Upper lobe of left lung (tissue), 6 donors: ENCODE measurements around the gene NEXN. TPM values are rescaled to one million over a fixed set of nuclear protein-coding genes. Genes with fewer than 3 reads are reported as not detected.

Source experiments
- ATAC-seq, 2 donors: fragments of 200-7000 bp; cut with Tn5 transposase; one replicate each; pipeline ENCODE4 v1.9.1; 2022; ENCODE audit warnings: mild to moderate bottlenecking in 2 of 2, moderate library complexity in 2 of 2; ENCODE audit not compliant: low FRiP score in 2 of 2
- DNase-seq, 2 donors: peaks; one replicate each; pipeline ENCODE4 v3.0.0-alpha.2; 2019 to 2020
- H3K27ac ChIP-seq, 4 donors: fragments of 200-600 bp; sonication (generic); one replicate each; pipeline ENCODE4 v1.5.1; 2016 to 2019
- H3K27me3 ChIP-seq, 4 donors: fragments of 200-600 bp; sonication (generic); one replicate each; pipeline ENCODE4 v1.5.1; 2017 to 2019
- H3K36me3 ChIP-seq, 4 donors: fragments of 200-600 bp; sonication (generic); one replicate each; pipeline ENCODE4 v1.5.1; 2016 to 2019
- H3K4me1 ChIP-seq, 4 donors: fragments of 200-600 bp; sonication (generic); one replicate each; pipeline ENCODE4 v1.5.1; 2018 to 2019
- H3K4me3 ChIP-seq, 4 donors: fragments of 200-600 bp; sonication (generic); one replicate each; pipeline ENCODE4 v1.5.1; 2017 to 2019; ENCODE audit warnings: mild to moderate bottlenecking in 2 of 4, moderate library complexity in 1 of 4
- H3K9me3 ChIP-seq, 4 donors: fragments of 200-600 bp; sonication (generic); one replicate each; pipeline ENCODE4 v1.5.1; 2018 to 2019
- EP300 ChIP-seq, 4 donors: sonication (generic); formaldehyde crosslinking; IDR thresholded peaks; one replicate each; pipeline ENCODE4 v1.5.1; 2017; ENCODE audit warnings: antibody characterized with exemption in 4 of 4, control low read depth in 2 of 4
- POLR2A ChIP-seq, 4 donors: fragments of 450-650 bp; IDR thresholded peaks; one replicate each; pipeline ENCODE4 v1.5.1; 2016 to 2017; ENCODE audit warnings: antibody characterized with exemption in 4 of 4, mild to moderate bottlenecking in 2 of 4
- POLR2AphosphoS5 ChIP-seq, 2 donors: sonication (generic); formaldehyde crosslinking; IDR thresholded peaks; one replicate each; pipeline ENCODE4 v1.5.1; 2017; ENCODE audit warnings: antibody characterized with exemption in 2 of 2
- WGBS, 2 donors: methylation state at CpG; one replicate each; pipeline ENCODE4 v1.1.5; 2017 to 2018; 5-methylcytosine and 5-hydroxymethylcytosine counted together
- total RNA-seq, 6 donors: library from RNA; depleted of rRNA in 4 of 6; stranded (reverse); fragments of >200 nt in 4 of 6; gene quantifications; one replicate each; pipeline versions ENCODE4 v1.1.0 to v1.2.1, GENCODE V29; 2016 to 2021
- TF ChIP-seq, protein P1 (sequence below), 6 experiments: fragments of 450-650 bp in 4 of 6; fragments of 200-600 bp in 2 of 6; sonication (generic) in 2 of 6; IDR thresholded peaks; one replicate each; pipeline ENCODE4 v1.5.1; 2016 to 2019; ENCODE audit warnings: antibody characterized with exemption in 6 of 6
- donor health status: DM: no; HTN: no; CAD: no; lungs with moderate emphysema.
- donor health status: DM: no; HTN: yes; CAD: no; lungs with severe emphysema.

NEXN gene
- total RNA-seq, 6 donors from 2014 or later, result 13.0 to 60.8 (median 28.2) TPM

DNA sequence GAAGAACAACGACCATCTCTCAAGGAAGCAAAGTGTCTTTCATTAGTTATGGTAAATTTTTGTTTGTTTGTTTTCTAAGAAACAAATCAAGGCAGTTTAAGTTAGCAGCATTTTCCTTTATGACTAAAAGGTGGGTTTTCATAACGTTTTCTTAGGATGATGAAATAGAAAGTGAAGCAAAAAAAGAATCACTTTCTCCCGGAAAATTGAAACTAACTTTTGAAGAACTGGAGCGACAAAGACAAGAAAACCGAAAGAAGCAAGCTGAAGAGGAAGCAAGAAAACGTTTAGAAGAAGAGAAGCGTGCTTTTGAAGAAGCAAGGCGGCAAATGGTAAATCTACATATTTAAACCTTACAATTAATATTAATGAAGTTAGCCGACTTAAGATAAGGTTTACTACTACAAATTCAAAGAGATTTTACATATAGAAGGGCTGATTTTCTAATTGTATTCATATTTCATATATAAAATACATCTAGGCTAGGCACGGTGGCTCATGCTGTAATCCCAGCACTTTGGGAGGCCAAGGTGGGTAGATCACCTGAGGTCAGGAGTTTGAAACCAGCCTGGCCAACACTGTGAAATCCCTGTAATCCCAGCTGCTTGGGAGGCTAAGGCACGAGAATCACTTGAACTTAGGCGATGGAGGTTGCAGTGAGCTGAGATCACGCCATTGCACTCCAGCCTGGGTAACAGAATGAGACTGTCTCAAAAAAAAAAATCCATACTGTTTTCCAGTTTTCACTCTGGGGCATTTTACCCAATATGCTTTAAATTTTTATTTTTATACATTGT, 38.3 kb downstream of the NEXN start:
- H3K27ac ChIP-seq, result no peak overlapping the region
- DNase-seq, result no peak
- peak overlapping the region in 2 of 4 donors; percentile 13 to 33 for H3K4me3 ChIP-seq
- H3K9me3 ChIP-seq, result no peaks in the 10 kb centered on the region
- ATAC-seq, result no peak
- H3K27me3 ChIP-seq, result no peaks in the 10 kb centered on the region
- H3K36me3 ChIP-seq, result peaks cover 0 to 17% (median 0%) of the 10 kb centered on the region in 4 donors
- TF ChIP-seq, protein P1, sequence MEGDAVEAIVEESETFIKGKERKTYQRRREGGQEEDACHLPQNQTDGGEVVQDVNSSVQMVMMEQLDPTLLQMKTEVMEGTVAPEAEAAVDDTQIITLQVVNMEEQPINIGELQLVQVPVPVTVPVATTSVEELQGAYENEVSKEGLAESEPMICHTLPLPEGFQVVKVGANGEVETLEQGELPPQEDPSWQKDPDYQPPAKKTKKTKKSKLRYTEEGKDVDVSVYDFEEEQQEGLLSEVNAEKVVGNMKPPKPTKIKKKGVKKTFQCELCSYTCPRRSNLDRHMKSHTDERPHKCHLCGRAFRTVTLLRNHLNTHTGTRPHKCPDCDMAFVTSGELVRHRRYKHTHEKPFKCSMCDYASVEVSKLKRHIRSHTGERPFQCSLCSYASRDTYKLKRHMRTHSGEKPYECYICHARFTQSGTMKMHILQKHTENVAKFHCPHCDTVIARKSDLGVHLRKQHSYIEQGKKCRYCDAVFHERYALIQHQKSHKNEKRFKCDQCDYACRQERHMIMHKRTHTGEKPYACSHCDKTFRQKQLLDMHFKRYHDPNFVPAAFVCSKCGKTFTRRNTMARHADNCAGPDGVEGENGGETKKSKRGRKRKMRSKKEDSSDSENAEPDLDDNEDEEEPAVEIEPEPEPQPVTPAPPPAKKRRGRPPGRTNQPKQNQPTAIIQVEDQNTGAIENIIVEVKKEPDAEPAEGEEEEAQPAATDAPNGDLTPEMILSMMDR (IDR thresholded peaks at IDR 0.05), result no peak
- no peak for TF ChIP-seq POLR2AphosphoS5 (IDR thresholded peaks at IDR 0.05)
- no peak for TF ChIP-seq POLR2A (IDR thresholded peaks at IDR 0.05)
- TF ChIP-seq EP300 (IDR thresholded peaks at IDR 0.05), result no peak
- H3K4me1 ChIP-seq, result peaks cover 0 to 5% (median 0%) of the 10 kb centered on the region in 4 donors
- 60 to 61% methylated on average over 13 of the region's 13 CpGs for WGBS, 2 donors

DNA sequence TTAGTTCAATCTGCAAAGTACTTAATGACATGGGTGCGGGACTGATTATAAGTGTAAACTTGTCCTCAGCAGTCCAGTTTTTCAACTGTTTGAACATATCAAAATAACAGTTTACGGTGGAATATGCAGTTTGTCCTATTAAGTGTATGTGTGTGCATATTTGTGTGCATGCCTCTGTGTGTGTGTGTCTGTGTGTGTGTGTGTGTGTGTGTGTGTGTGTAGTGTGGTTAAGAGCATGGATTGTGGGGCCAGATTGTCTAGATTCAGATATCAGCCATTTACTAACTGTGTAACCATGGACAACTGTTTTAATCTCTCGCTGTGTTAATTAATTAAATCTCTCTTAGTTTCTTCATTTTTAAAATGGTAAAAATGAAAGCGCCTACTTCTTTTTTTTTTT, 39.0 kb downstream of the NEXN start:
- 84 to 85% methylated on average over 4 of the region's 4 CpGs for WGBS, 2 donors

DNA sequence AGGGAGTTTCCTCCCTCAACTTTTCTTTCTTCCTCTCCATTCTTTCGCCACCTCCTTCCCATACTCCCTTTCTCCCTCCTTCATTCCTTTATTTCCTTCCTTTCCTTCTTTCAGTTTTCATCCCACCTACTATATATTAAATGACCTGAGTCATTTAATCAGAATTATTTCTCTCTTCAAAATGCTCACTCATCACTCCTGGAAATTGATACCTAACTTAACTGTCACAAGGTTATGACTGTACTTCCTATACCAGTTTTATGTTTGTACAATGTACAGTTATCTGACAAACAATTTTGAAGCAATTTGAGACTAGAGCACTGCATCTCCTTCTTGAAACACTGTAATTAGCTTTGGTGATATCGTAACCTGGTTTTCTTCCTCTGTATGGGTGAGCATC, 41.4 kb downstream of the NEXN start:
- TF ChIP-seq POLR2A (IDR thresholded peaks at IDR 0.05) (no peak), POLR2AphosphoS5 (IDR thresholded peaks at IDR 0.05) (no peak), EP300 (IDR thresholded peaks at IDR 0.05) (no peak)
- TF ChIP-seq, protein P1 (IDR thresholded peaks at IDR 0.05), result no peak
- H3K4me3 ChIP-seq, result no peak overlapping the region
- DNase-seq, result no peak

More for the DNA sequence above, 39.0 kb downstream of the NEXN start:
- no peak overlapping the region for H3K27ac ChIP-seq
- H3K27me3 ChIP-seq, result no peaks in the 10 kb centered on the region
- peak overlapping the region in 2 of 4 donors; percentile 13 to 33 for H3K4me3 ChIP-seq
- ATAC-seq, result no peak
- H3K36me3 ChIP-seq, result peaks cover 0 to 17% (median 0%) of the 10 kb centered on the region in 4 donors
- H3K9me3 ChIP-seq, result no peaks in the 10 kb centered on the region
- DNase-seq, result no peak
- peaks cover 0 to 5% (median 0%) of the 10 kb centered on the region in 4 donors for H3K4me1 ChIP-seq
- TF ChIP-seq, protein P1 (IDR thresholded peaks at IDR 0.05), result no peak
- TF ChIP-seq EP300 (IDR thresholded peaks at IDR 0.05) (no peak), POLR2A (IDR thresholded peaks at IDR 0.05) (no peak), POLR2AphosphoS5 (IDR thresholded peaks at IDR 0.05) (no peak)

DNA sequence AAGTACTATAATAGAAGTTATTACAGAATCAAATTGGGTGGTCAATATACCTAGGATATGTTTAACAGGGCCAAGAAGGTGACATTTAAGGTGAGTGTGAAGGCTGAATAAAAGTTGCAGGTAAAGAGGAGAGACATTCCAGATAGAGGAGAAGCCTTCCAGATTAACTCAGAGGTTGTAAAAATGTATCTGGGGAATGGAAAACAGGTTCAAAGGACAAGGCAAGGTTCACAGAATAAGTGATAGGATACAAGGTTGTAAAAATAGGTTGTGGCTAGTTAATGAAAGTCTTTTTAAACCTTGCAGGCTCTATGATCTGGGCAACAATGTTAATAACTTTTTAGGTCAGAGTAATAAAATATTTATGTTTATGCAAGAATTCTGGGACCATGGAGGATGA, 50.2 kb downstream of the NEXN start:
- H3K9me3 ChIP-seq, result no peaks in the 10 kb centered on the region
- H3K4me3 ChIP-seq, result no peak overlapping the region
- H3K27ac ChIP-seq, result no peak overlapping the region
- peaks cover 0 to 20% (median 2%) of the 10 kb centered on the region in 4 donors for H3K36me3 ChIP-seq
- ATAC-seq (no peak), DNase-seq (no peak)
- no peaks in the 10 kb centered on the region for H3K4me1 ChIP-seq
- no peaks in the 10 kb centered on the region for H3K27me3 ChIP-seq
- TF ChIP-seq POLR2A (IDR thresholded peaks at IDR 0.05) (no peak), POLR2AphosphoS5 (IDR thresholded peaks at IDR 0.05) (no peak), EP300 (IDR thresholded peaks at IDR 0.05) (no peak)
- TF ChIP-seq, protein P1 (IDR thresholded peaks at IDR 0.05), result no peak

More for the DNA sequence above, 41.4 kb downstream of the NEXN start:
- Histone ChIP-seq H3K9me3 (no peaks in the 10 kb centered on the region), H3K27ac (no peak overlapping the region), H3K27me3 (no peaks in the 10 kb centered on the region), H3K4me1 (peaks cover 0 to 4% (median 0%) of the 10 kb centered on the region in 4 donors), H3K36me3 (peaks cover 0 to 17% (median 0%) of the 10 kb centered on the region in 4 donors)
- ATAC-seq, result no peak
- 95 to 99% methylated on average over 2 of the region's 2 CpGs for WGBS, 2 donors
